Astrocyte of the hippocampus (primary cell): Measurements from ENCODE around the gene COL25A1.
"Not testable (repeated sequence)": the region's sequence is repeated elsewhere in the genome, so short reads cannot be mapped to it uniquely, and the experiment has no call there.

Experiments used
- DNase-seq: peaks from one replicate; pipeline ENCODE4 v3.0.0; 2011; ENCODE audit warnings: low read depth, low spot score

Gene COL25A1

GRCh38 chr4:109126856-109127255 is 175.6 kb downstream of the COL25A1 start:
- no peak for DNase-seq

GRCh38 chr4:109125084-109125483 is 177.4 kb downstream of the COL25A1 start:
- DNase-seq = no peak

DNA sequence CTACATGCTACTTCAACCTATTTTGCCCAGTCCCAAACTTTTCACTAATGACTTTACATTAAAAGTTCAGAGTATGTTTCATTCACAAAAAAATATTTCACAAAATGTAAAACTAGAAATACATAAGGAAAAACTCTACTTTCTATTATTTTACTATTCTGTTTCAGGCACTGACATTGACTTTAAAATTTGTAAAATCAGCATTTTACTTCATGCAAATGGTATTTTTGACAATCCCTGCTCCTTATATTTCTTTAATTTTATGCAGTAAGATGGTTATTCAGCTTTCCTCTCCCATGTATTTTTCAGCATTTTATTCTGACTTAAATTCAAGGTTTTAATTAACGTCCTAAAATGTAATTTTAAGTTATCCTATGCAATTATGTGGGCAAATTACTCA is 178.5 kb downstream of the COL25A1 start:
- DNase-seq = no peak

DNA sequence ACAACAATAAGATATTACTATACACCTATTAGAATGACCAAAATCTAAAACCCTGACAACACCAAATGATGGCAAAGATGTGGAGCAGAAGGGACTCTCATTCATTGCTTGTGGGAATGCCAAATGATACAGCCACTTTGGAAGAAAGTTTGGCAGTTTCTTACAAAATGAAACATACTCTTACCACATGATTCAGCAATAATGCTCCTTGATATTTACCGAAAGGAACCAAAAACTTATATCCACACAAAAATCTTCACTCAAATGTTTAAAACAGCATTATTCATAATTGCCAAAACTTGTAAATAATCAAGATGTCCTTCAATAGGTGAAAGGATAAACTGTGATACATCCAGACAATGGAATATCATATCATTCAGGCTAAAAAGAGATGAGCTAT is 180.9 kb downstream of the COL25A1 start:
- no peak for DNase-seq

DNA sequence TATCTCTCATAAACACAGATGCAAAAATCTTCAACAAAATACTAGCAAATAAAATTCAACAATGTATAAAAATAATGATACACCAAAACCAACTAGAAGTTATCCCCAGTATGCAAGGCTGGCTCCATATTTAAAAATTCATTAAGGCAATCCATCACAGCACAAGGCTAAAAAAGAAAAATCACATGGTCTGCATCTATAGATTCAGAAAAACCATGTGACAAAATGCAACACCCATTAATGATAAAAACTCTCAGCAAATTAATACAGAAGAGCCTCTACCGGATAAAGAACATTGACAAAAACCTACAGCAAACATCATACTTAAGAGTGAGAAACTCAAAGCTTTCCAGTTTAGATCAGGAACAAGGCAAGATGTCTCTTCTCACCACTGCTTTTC is 182.6 kb downstream of the COL25A1 start:
- DNase-seq = no peak

DNA sequence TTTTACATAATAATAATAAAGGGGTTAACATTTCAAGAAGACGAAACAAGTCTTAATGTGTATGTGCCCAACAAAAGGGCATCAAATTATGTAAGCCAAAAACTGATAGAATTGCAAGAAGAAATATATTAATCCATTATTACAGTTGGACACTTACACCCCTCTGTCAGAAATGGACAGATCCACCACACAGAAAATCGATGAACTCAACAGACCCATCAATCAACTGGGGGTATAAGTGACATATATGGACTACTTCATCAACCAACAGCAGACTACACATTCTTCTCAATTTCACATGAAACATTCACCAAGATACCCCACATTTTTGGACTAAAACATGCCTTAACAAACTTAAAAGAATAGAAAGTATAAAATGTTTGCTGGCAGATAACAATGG is 183.8 kb downstream of the COL25A1 start:
- DNase-seq = no peak

GRCh38 chr4:109114501-109114900 is 188.0 kb downstream of the COL25A1 start:
- no peak for DNase-seq

- DNase-seq = no peak
These were observed 188.9 kb downstream of the COL25A1 start for GRCh38 chr4:109113521-109113920.

DNA sequence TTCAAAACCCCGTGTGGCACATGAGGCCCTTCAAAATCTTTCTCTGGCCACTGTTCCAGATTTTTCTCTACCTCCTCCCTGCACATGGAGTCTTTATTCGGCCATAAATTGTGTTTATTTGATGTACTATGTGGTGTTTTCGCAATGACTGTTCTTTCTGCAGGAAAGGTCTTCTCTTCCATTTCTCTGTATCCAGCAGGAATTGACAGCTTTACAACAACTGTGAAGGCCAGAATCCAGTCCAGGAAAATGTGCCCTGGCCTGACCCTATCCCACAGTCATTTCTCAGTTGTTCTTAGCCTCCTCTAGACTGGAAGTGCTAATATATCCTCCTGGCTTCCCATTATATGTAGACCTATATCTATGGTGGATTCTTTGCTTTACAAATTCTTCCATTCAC is 191.4 kb downstream of the COL25A1 start:
- no peak for DNase-seq

GRCh38 chr4:109108215-109108614 is 194.2 kb downstream of the COL25A1 start:
- not testable (repeated sequence) for DNase-seq

GRCh38 chr4:109094056-109094455 is 208.4 kb downstream of the COL25A1 start:
- DNase-seq = peak; percentile 2

GRCh38 chr4:109091727-109092409 is 210.6 kb downstream of the COL25A1 start:
- no peak for DNase-seq

DNA sequence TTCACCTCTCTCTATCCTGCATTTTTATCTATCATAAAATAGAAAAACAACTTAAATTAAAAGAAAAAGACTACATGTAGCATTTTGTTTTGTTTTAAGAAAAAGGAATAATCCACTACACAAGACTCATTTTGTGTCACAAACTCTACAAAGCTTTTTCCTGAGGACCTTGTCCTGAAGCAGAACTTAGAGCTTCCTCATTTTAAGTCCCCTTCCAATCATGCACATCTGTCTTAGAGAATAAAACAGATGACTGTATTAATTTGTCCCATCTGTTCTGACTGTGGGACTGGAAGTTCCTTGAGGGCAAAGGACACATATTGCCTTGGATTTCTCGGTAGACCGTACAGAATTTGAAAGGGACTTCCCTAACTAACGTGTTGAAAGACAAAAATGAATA is 218.5 kb downstream of the COL25A1 start:
- no peak for DNase-seq

DNA sequence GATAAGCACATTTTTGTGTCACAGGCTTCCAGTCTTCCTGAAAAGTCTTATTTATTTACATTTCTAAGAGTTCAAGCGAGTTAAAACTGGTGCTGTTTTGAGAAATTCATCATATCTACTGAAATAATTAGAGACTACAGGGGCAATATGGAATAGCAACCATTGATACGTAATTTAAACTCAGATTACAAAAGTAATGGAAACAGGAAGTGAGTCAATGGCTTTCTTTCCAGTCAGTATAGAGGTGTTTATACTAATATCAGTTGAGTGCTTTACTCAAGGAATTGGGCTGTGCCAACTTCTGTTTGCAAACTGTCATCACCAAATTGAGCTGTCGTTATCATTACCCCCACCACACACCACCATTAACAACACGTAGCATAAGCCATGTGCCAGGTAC is 222.7 kb downstream of the COL25A1 start:
- DNase-seq = peak; percentile 1

- DNase-seq = peak; percentile 11
These were observed 223.3 kb downstream of the COL25A1 start for GRCh38 chr4:109079201-109079600.

- DNase-seq = peak; percentile 89
These were observed 223.7 kb downstream of the COL25A1 start for GRCh38 chr4:109078724-109079123.

DNA sequence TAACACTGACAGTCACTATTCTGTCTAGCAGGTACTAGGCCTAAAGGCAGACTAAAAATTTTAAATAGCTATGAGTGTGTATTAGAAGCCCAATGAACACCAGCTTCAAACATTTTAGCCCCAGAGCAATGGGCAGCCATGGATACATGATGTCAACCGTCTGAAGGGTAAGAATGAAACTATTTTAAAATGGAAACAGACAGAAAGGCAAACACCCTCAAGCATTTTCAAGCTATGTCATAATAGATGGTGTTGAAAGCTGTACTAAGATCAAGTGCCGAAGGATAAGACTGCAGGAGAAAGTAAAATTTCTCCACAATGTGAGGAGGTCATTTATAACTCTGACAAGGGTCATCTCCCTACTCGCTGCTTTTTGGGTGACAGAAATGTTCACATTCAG is 225.0 kb downstream of the COL25A1 start:
- DNase-seq = no peak

- DNase-seq = not testable (repeated sequence)
These were observed 225.7 kb downstream of the COL25A1 start for GRCh38 chr4:109076709-109077108.

DNA sequence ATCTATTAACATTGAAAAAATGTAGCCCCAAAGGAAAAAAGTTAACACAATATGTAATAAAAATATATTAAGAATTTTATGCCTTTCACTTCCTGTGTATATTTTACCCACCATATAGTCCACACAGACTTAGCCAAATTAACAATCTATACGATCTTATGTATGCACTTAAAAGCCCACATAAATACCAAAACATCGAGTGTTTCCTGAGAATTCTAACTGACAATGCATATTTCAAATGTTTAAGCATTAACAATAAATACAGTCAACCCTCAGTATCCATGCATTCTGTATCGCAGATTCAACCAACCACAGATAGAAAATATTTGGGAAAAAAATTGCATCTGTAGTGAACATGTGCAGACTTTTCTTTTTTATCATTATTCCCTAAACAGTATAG is 226.8 kb downstream of the COL25A1 start:
- no peak for DNase-seq

DNA sequence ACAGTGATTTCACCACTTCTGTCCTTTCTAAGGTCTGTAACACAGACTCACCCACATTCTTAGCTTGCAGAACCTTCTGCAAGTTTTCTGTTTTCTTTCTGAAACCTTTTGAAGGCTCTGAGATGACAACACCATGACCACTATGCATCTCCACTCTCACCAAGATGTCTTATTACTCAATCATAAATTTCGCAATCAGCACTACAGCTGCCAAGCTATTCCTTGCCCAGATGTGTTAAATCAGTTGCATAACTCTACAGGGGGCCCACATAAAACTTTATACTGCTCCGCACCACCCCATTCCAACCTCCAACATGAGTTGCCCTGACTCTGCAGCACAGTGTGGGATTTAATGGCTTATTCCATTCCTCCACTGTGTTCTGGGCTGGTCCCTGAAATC is 229.9 kb downstream of the COL25A1 start:
- no peak for DNase-seq

DNA sequence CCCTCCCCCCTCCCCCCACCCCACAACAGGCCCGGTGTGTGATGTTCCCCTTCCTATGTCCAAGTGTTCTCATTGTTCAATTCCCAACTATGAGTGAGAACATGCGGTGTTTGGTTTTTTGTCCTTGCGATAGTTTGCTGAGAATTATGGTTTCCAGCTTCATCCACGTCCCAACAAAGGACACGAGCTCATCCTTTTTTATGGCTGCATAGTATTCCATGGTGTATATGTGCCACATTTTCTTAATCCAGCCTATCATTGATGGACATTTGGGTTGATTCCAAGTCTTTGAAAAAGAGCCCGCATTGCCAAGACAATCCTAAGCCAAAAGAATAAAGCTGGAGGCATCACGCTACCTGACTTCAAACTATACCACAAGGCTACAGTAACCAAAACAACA is 231.8 kb downstream of the COL25A1 start:
- DNase-seq = not testable (repeated sequence)

GRCh38 chr4:109067508-109068235 is 234.8 kb downstream of the COL25A1 start:
- DNase-seq = peak; percentile 5

- no peak for DNase-seq
These were observed 237.5 kb downstream of the COL25A1 start for GRCh38 chr4:109065006-109065405.
